HepG2 (cell line): ENCODE results near the gene KSR1. TPM values are rescaled to one million over a fixed set of nuclear protein-coding genes. Genes with fewer than 3 reads are reported as not detected.

Experiments
- BCL6 ChIP-seq: IDR thresholded peaks from 2 replicates; pipeline ENCODE4 v1.6.1; 2016; ENCODE audit warnings: missing genetic modification reagents, missing compliant biosample characterization
- CC2D1A ChIP-seq: sonication (generic); formaldehyde crosslinking; IDR thresholded peaks from 2 replicates; pipeline ENCODE4 v1.8.1; 2023; ENCODE audit warnings: mild to moderate bottlenecking, missing genetic modification reagents
- DR1 ChIP-seq: sonication (generic); formaldehyde crosslinking; IDR thresholded peaks from 2 replicates; pipeline ENCODE4 v1.8.0; 2021; ENCODE audit warnings: mild to moderate bottlenecking, missing genetic modification reagents, inconsistent platforms
- HIVEP1 ChIP-seq: sonication (generic); formaldehyde crosslinking; IDR thresholded peaks from 2 replicates; pipeline ENCODE4 v1.4.0; 2020; ENCODE audit warnings: mild to moderate bottlenecking, missing genetic modification reagents
- HNF4A ChIP-seq: sonication (generic); formaldehyde crosslinking; IDR thresholded peaks from 2 replicates; pipeline ENCODE4 v1.4.0; 2020; ENCODE audit warnings: missing genetic modification reagents
- HOXA5 ChIP-seq: sonication (generic); formaldehyde crosslinking; IDR thresholded peaks from 2 replicates; pipeline ENCODE4 v1.4.0; 2020; ENCODE audit warnings: missing genetic modification reagents
- IRF9 ChIP-seq: sonication (generic); formaldehyde crosslinking; IDR thresholded peaks from 2 replicates; pipeline ENCODE4 v1.8.0; 2022; ENCODE audit warnings: missing genetic modification reagents, mild to moderate bottlenecking, borderline replicate concordance
- KDM2A ChIP-seq: sonication (generic); formaldehyde crosslinking; IDR thresholded peaks from 2 replicates; pipeline ENCODE4 v1.4.0; 2020; ENCODE audit warnings: low read depth, missing genetic modification reagents, borderline replicate concordance
- MIER3 ChIP-seq: IDR thresholded peaks from 2 replicates; pipeline ENCODE4 v1.6.1; 2016; ENCODE audit warnings: missing compliant biosample characterization, borderline replicate concordance
- MTA3 ChIP-seq: sonication (generic); formaldehyde crosslinking; IDR thresholded peaks from 2 replicates; pipeline ENCODE4 v1.4.0; 2020; ENCODE audit warnings: missing genetic modification reagents
- MXD3 ChIP-seq: IDR thresholded peaks from 2 replicates; pipeline ENCODE4 v1.6.1; 2016; ENCODE audit warnings: mild to moderate bottlenecking, missing biosample characterization, missing genetic modification reagents
- NCOR1 ChIP-seq: fragments of 200-600 bp; sonication (generic); IDR thresholded peaks from 2 replicates; pipeline ENCODE4 v1.7.0; 2017; ENCODE audit warnings: antibody characterized with exemption, low read length, borderline replicate concordance
- PRDM15 ChIP-seq: sonication (generic); formaldehyde crosslinking; IDR thresholded peaks from 2 replicates; pipeline ENCODE4 v1.4.0; 2020; ENCODE audit warnings: missing genetic modification reagents
- RNF2 ChIP-seq: fragments of 450-650 bp; conservative IDR thresholded peaks from 2 replicates; pipeline ENCODE4 v1.6.1; 2016; ENCODE audit warnings: low read depth
- THAP9 ChIP-seq: sonication (generic); formaldehyde crosslinking; IDR thresholded peaks from 2 replicates; pipeline ENCODE4; 2020; ENCODE audit warnings: missing genetic modification reagents, mild to moderate bottlenecking, borderline replicate concordance
- ZFP37 ChIP-seq: sonication (generic); formaldehyde crosslinking; IDR thresholded peaks from 2 replicates; pipeline ENCODE4 v1.4.0; 2020; ENCODE audit warnings: missing genetic modification reagents, borderline replicate concordance
- ZNF224 ChIP-seq: sonication (generic); formaldehyde crosslinking; IDR thresholded peaks from 2 replicates; pipeline ENCODE4 v1.5.0; 2020; ENCODE audit warnings: mild to moderate bottlenecking, missing genetic modification reagents
- ZNF343 ChIP-seq: sonication (generic); formaldehyde crosslinking; IDR thresholded peaks from 2 replicates; pipeline ENCODE4 v1.4.0; 2020; ENCODE audit warnings: mild to moderate bottlenecking, missing genetic modification reagents
- ZNF562 ChIP-seq: sonication (generic); formaldehyde crosslinking; IDR thresholded peaks from 2 replicates; pipeline ENCODE4 v1.8.0; 2022; ENCODE audit warnings: missing genetic modification reagents, borderline replicate concordance
- ZNF563 ChIP-seq: sonication (generic); formaldehyde crosslinking; IDR thresholded peaks from 2 replicates; pipeline ENCODE4 v1.8.0; 2022; ENCODE audit warnings: mild to moderate bottlenecking, moderate library complexity, missing genetic modification reagents
- ZNF580 ChIP-seq: IDR thresholded peaks from 2 replicates; pipeline ENCODE4 v1.6.1; 2016; ENCODE audit warnings: low read depth, borderline replicate concordance
- polyA plus RNA-seq, 8 experiments: library from polyadenylated mRNA; depleted of rRNA in 3 of 8; stranded (reverse) in 7 of 8; unstranded in 1 of 8; fragments of >200 nt; fragmentation: Illumina TruSeq in 4 of 8; extraction: Trizol in 4 of 8; gene quantifications; 2 replicates each; pipeline versions ENCODE4 v1.2.1 to v1.2.3, GENCODE V29; 2011 to 2016; ENCODE audit warnings: low read depth in 4 of 8, missing spikeins in 1 of 8, mixed read lengths in 1 of 8; ENCODE audit not compliant: insufficient read depth in 1 of 8
- total RNA-seq, 5 experiments: library from RNA; depleted of rRNA; stranded (reverse); fragments of >200 nt; fragmentation: Illumina TruSeq; extraction: Trizol; gene quantifications; 2 replicates each; pipeline ENCODE4 v1.2.3, GENCODE V29; 2016; ENCODE audit warnings: low read depth in 1 of 5

KSR1 gene
- total and polyA plus RNA-seq, 2 of the 13 experiments (the other 11 are each of a cell fraction or from before 2014, with no cell fraction given) = 10.1 to 16.6 TPM

- no peak for TF ChIP-seq HOXA5 (CRISPR knock-in tag)
- TF ChIP-seq ZNF562 (CRISPR knock-in tag) = no peak
- TF ChIP-seq ZNF343 (CRISPR knock-in tag) = no peak
- no peak for TF ChIP-seq RNF2
- TF ChIP-seq MIER3 (CRISPR knock-in tag) = no peak
- peak; percentile 43; the same call in 1 of the 2 replicates for TF ChIP-seq HNF4A (CRISPR knock-in tag)
- TF ChIP-seq ZFP37 = no peak
- no peak for TF ChIP-seq PRDM15
- no peak for TF ChIP-seq ZNF224 (CRISPR knock-in tag)
- peak; percentile 62; the same call in 1 of the 2 replicates for TF ChIP-seq NCOR1
- TF ChIP-seq CC2D1A (CRISPR knock-in tag) = no peak
- TF ChIP-seq HIVEP1 = no peak
- 0 out of 2 replicates have a peak, but pooled peaks have one; percentile 8 for TF ChIP-seq KDM2A
- TF ChIP-seq THAP9 (CRISPR knock-in tag) = no peak
- 0 out of 2 replicates have a peak, but pooled peaks have one; percentile 18 for TF ChIP-seq ZNF580
- TF ChIP-seq ZNF563 (CRISPR knock-in tag) = no peak
- no peak for TF ChIP-seq DR1 (CRISPR knock-in tag)
- peak; percentile 84 for TF ChIP-seq BCL6 (CRISPR knock-in tag)
- TF ChIP-seq MXD3 = no peak
- TF ChIP-seq MTA3 (CRISPR knock-in tag) = no peak
- TF ChIP-seq IRF9 (CRISPR knock-in tag) = 0 out of 2 replicates have a peak, but pooled peaks have one; percentile 29
Measured at GRCh38 chr17:27494192-27495091, 38.2 kb downstream of the KSR1 start (continued).
